GM12872 (cell line): Measurements from ENCODE around the gene MOAP1.

ENCODE experiments used
- TF ChIP-seq, protein P1 (sequence below): IDR thresholded peaks from 3 replicates; pipeline ENCODE4 v1.5.1; 2011; ENCODE audit warnings: low read depth, mild to moderate bottlenecking, low read length, moderate library complexity; ENCODE audit not compliant: insufficient read depth

MOAP1 gene

DNA sequence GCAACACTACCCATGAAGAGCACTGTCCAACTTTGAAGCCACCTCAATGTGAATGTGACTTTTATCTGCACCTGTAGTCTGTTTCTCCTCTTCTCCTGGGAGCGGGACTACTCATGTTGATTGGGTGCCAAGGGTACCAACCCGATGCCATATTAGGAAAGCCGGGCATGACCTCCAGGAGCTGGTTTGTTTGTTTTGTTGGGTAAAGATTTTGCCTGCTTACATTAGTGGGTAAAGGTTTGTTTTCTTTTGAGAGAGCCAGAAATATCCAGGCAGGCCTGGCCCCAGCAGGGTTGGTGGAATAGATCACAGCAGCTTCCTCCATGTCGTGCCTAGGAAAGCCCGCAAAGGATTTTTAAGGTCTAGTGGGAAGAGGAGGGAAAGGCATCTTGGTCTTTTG lies 49.3 kb downstream of the MOAP1 start:
- TF ChIP-seq, protein P1, sequence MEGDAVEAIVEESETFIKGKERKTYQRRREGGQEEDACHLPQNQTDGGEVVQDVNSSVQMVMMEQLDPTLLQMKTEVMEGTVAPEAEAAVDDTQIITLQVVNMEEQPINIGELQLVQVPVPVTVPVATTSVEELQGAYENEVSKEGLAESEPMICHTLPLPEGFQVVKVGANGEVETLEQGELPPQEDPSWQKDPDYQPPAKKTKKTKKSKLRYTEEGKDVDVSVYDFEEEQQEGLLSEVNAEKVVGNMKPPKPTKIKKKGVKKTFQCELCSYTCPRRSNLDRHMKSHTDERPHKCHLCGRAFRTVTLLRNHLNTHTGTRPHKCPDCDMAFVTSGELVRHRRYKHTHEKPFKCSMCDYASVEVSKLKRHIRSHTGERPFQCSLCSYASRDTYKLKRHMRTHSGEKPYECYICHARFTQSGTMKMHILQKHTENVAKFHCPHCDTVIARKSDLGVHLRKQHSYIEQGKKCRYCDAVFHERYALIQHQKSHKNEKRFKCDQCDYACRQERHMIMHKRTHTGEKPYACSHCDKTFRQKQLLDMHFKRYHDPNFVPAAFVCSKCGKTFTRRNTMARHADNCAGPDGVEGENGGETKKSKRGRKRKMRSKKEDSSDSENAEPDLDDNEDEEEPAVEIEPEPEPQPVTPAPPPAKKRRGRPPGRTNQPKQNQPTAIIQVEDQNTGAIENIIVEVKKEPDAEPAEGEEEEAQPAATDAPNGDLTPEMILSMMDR: no peak

DNA sequence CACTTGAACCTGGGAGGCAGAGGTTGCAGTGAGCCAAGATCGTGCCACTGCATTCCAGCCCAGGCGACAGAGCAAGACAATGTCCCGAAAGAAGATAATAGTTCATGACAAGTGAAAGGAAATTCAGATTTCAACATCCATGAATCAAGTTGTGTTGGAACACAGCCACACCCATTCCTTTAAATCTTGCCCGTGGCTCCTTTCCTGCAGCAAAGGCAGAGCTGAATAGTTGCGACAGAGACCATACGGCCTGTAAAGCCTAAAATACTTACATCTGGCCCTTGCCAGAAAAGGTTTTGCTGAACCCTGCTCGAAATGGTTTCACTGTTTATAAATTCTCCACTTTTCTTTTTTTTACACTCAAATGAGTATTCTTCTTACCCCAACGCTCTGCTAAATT lies 51.2 kb downstream of the MOAP1 start:
- TF ChIP-seq, protein P1: no peak

DNA sequence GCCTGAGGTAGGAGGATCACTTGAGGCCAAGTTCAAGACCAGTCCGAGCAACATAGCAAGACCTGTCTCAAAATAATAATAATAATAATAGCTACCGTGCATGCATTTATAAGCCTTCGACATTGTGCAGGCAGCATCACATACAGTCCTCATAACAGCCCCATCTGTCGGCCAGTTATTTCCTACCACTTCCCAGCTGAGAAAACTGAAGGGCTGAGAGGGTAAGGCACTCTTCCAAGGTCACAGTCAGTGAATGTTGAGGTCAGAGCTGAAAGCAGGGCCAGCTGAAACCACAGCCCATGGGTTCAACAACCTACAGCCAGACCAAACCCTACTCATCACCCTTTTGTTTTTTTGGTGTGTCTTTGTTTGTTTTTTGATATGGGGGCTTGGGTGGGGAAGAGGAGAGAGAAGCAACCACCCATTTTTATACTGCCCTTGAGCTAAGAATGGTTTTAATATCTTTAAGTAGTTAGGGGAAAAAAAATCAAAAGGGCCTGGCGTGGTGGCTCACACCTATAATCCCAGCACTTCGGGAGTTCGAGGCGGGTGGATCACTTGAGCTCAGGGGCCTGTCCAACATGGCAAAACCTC lies 52.1 kb downstream of the MOAP1 start:
- TF ChIP-seq, protein P1: peak; percentile 58
